Sigmoid colon (tissue), 4 donors: ENCODE results near the gene SCART1.

Experiments
- EP300 ChIP-seq, 4 donors: sonication (generic); formaldehyde crosslinking; IDR thresholded peaks; one replicate each; pipeline ENCODE4 v1.6.1; 2017; ENCODE audit warnings: antibody characterized with exemption in 4 of 4
- POLR2A ChIP-seq, 2 donors: fragments of 450-650 bp; IDR thresholded peaks; one replicate each; pipeline ENCODE4 v1.6.1; 2016; ENCODE audit warnings: antibody characterized with exemption in 2 of 2, mild to moderate bottlenecking in 2 of 2, moderate library complexity in 2 of 2
- TF ChIP-seq, protein P1 (sequence below), 4 experiments: fragments of 450-650 bp in 3 of 4; fragments of 200-600 bp in 1 of 4; IDR thresholded peaks; one replicate each; pipeline ENCODE4 v1.5.1; 2016 to 2019; ENCODE audit warnings: antibody characterized with exemption in 4 of 4, mild to moderate bottlenecking in 3 of 4, moderate library complexity in 2 of 4

- TF ChIP-seq POLR2A (IDR thresholded peaks at IDR 0.05) (no peak), EP300 (IDR thresholded peaks at IDR 0.05) (no peak)
- TF ChIP-seq, protein P1, sequence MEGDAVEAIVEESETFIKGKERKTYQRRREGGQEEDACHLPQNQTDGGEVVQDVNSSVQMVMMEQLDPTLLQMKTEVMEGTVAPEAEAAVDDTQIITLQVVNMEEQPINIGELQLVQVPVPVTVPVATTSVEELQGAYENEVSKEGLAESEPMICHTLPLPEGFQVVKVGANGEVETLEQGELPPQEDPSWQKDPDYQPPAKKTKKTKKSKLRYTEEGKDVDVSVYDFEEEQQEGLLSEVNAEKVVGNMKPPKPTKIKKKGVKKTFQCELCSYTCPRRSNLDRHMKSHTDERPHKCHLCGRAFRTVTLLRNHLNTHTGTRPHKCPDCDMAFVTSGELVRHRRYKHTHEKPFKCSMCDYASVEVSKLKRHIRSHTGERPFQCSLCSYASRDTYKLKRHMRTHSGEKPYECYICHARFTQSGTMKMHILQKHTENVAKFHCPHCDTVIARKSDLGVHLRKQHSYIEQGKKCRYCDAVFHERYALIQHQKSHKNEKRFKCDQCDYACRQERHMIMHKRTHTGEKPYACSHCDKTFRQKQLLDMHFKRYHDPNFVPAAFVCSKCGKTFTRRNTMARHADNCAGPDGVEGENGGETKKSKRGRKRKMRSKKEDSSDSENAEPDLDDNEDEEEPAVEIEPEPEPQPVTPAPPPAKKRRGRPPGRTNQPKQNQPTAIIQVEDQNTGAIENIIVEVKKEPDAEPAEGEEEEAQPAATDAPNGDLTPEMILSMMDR (IDR thresholded peaks at IDR 0.05) = no peak
Observed at GRCh38 chr10:133441780-133442179, 12.0 kb upstream of the SCART1 start.
